Measurements from ENCODE around the gene SRPK3. TPM values are rescaled to one million over a fixed set of nuclear protein-coding genes. Genes with fewer than 3 reads are reported as not detected.
"Not testable (repeated sequence)": the region's sequence is repeated elsewhere in the genome, so short reads cannot be mapped to it uniquely, and the experiment has no call there.

The SRPK3 gene
- total RNA-seq, 1 experiment from 2014 or later = 1.6 TPM

DNA sequence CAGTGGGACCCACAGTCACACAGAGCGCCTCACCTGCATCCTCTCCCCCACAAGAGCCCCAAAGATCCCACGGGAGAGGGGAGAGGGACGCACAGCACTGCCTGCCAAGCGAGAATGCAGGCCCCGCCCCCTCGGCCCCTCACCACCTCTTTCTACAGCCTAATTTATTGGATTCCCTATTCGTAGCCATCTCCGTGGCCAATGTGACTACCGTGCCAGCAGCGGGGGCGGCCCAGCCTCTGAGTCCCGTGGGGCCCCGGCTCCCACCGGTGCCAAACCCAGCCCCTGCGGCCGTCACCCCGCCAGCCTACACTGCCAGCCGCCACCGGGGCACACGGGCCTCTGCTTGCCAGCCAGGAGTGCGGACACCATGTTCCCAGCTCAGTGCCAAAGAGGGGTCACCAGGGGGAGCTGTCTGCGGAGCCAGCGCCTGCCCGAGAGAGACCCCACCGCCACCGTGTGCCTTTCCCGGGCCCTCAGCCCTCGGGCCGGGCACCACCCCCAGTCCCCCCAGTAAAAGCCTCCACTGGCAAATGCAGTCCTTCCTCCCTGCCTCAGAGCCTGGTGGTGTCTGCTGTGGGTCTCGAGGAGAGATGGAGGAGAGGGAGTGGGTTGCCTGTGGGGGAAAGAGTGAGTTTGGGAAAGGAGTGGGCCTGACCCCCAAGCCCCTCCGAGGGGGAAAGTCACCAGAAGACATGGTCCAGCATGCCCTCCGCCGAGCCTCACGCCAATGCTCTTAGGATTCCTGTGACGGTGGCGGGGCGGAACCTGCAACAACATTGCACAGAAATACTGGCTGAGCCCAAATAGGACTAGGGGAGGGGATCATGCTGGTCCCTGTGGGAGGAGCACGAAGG is 36.4 kb upstream of the SRPK3 start:
- DNase-seq (ENCODE audit: low read depth, low spot score) (no peak), ATAC-seq (no peak)
- H3K4me1 ChIP-seq (ENCODE audit: control insufficient read depth, insufficient read depth, low read length) = no peaks in the 10 kb centered on the region
- CTCF ChIA-PET = no interaction called here
- TF ChIP-seq, protein P1, sequence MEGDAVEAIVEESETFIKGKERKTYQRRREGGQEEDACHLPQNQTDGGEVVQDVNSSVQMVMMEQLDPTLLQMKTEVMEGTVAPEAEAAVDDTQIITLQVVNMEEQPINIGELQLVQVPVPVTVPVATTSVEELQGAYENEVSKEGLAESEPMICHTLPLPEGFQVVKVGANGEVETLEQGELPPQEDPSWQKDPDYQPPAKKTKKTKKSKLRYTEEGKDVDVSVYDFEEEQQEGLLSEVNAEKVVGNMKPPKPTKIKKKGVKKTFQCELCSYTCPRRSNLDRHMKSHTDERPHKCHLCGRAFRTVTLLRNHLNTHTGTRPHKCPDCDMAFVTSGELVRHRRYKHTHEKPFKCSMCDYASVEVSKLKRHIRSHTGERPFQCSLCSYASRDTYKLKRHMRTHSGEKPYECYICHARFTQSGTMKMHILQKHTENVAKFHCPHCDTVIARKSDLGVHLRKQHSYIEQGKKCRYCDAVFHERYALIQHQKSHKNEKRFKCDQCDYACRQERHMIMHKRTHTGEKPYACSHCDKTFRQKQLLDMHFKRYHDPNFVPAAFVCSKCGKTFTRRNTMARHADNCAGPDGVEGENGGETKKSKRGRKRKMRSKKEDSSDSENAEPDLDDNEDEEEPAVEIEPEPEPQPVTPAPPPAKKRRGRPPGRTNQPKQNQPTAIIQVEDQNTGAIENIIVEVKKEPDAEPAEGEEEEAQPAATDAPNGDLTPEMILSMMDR (IDR thresholded peaks at IDR 0.05) = no peak; the same call in 1 of the 2 replicates
- TF ChIP-seq, protein P2, sequence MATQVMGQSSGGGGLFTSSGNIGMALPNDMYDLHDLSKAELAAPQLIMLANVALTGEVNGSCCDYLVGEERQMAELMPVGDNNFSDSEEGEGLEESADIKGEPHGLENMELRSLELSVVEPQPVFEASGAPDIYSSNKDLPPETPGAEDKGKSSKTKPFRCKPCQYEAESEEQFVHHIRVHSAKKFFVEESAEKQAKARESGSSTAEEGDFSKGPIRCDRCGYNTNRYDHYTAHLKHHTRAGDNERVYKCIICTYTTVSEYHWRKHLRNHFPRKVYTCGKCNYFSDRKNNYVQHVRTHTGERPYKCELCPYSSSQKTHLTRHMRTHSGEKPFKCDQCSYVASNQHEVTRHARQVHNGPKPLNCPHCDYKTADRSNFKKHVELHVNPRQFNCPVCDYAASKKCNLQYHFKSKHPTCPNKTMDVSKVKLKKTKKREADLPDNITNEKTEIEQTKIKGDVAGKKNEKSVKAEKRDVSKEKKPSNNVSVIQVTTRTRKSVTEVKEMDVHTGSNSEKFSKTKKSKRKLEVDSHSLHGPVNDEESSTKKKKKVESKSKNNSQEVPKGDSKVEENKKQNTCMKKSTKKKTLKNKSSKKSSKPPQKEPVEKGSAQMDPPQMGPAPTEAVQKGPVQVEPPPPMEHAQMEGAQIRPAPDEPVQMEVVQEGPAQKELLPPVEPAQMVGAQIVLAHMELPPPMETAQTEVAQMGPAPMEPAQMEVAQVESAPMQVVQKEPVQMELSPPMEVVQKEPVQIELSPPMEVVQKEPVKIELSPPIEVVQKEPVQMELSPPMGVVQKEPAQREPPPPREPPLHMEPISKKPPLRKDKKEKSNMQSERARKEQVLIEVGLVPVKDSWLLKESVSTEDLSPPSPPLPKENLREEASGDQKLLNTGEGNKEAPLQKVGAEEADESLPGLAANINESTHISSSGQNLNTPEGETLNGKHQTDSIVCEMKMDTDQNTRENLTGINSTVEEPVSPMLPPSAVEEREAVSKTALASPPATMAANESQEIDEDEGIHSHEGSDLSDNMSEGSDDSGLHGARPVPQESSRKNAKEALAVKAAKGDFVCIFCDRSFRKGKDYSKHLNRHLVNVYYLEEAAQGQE (IDR thresholded peaks at IDR 0.05; ENCODE audit: insufficient read depth in 1 of 2, low read depth in 2 of 2, low read length in 1 of 2) = no peak
- TF ChIP-seq SIN3A (IDR thresholded peaks at IDR 0.05; ENCODE audit: borderline replicate concordance, insufficient read depth, low read depth, low read length) = no peak
- no peak for TF ChIP-seq POLR2AphosphoS5 (IDR thresholded peaks at IDR 0.05; ENCODE audit: low read depth, low read length)
- TF ChIP-seq TCF7L2 (IDR thresholded peaks at IDR 0.05; ENCODE audit: low read depth, low read length) = no peak
- H3K27ac ChIP-seq (ENCODE audit: low read length) = no peak overlapping the region
- H3K4me3 ChIP-seq (ENCODE audit: low read depth in 2 of 2, low read length in 2 of 2) = no peak overlapping the region
- intact Hi-C loops (cut with micrococcal nuclease; ENCODE audit: unreplicated experiment) = no loop called here
- in situ Hi-C loops (cut with HindIII; ENCODE audit: low pct_unique_long_range_greater_than_20kb, low sequenced_read_pairs) = no loop called here
- no peaks in the 10 kb centered on the region for H3K36me3 ChIP-seq (ENCODE audit: control insufficient read depth, insufficient read depth, low read length)
- POLR2A ChIA-PET = interaction anchor here (0.6 kb wide), 1 partner anchor 11 kb away, joined by 3 read pairs; no protein-coding TSS in a partner anchor
- no peaks in the 10 kb centered on the region for H3K9me3 ChIP-seq (ENCODE audit: control insufficient read depth, insufficient read depth, low read depth, low read length)
- no peaks in the 10 kb centered on the region for H3K27me3 ChIP-seq (ENCODE audit: control insufficient read depth, insufficient read depth, low read length)
- no TSS peak for BruUV-seq (replicated peaks)

DNA sequence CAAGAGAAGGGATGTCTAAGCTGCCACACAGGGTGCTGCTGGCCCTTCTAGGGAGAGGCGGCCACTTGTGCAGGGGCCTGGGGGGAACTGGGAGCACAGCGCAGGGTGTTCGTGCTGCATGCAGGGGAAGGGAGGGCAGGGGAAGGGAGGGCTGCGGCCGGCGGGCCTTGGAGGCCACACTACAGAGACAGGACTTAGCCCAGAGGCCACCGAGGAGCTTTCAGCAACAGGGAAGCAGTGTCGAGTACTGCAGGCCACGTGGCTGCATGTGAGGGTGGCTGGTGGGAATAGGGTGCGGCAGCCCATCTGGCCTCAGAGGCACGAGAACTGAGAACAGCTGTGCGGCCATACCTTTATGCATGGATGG is 35.8 kb upstream of the SRPK3 start:
- H3K27ac ChIP-seq (ENCODE audit: low read length); intact Hi-C loops (cut with micrococcal nuclease; ENCODE audit: unreplicated experiment); CTCF ChIA-PET; H3K4me3 ChIP-seq (ENCODE audit: low read depth in 2 of 2, low read length in 2 of 2); in situ Hi-C loops (cut with HindIII; ENCODE audit: low pct_unique_long_range_greater_than_20kb, low sequenced_read_pairs); ATAC-seq; H3K27me3 ChIP-seq (ENCODE audit: control insufficient read depth, insufficient read depth, low read length); BruUV-seq (replicated peaks); DNase-seq (ENCODE audit: low read depth, low spot score); H3K36me3 ChIP-seq (ENCODE audit: control insufficient read depth, insufficient read depth, low read length); H3K9me3 ChIP-seq (ENCODE audit: control insufficient read depth, insufficient read depth, low read depth, low read length); H3K4me1 ChIP-seq (ENCODE audit: control insufficient read depth, insufficient read depth, low read length): not testable (repeated sequence)
- POLR2A ChIA-PET = interaction anchor here (0.6 kb wide), 1 partner anchor 16 kb away, joined by 4 read pairs; no protein-coding TSS in a partner anchor

DNA sequence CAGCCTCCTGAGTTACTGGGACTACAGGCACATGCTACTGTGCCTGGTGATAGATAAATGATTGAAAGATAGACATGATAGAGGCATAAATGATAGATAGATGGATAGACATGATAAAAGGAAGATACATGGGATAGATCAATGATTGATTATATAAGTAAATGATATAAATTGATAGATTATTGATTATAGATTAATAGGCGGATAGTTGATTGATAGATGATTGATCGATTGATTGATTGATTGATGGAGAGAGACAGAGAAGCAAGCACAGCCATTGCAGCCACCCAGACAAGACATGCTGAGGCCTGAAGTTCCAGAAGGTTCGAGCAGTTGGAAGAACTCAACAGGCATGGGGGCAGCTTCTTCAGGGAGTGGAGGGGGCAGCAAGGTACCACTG is 34.5 kb upstream of the SRPK3 start:
- Histone ChIP-seq H3K36me3 (ENCODE audit: control insufficient read depth, insufficient read depth, low read length) (no peaks in the 10 kb centered on the region), H3K9me3 (ENCODE audit: control insufficient read depth, insufficient read depth, low read depth, low read length) (no peaks in the 10 kb centered on the region), H3K27ac (ENCODE audit: low read length) (no peak overlapping the region), H3K4me3 (ENCODE audit: low read depth in 2 of 2, low read length in 2 of 2) (no peak overlapping the region), H3K4me1 (ENCODE audit: control insufficient read depth, insufficient read depth, low read length) (no peaks in the 10 kb centered on the region), H3K27me3 (ENCODE audit: control insufficient read depth, insufficient read depth, low read length) (no peaks in the 10 kb centered on the region)
- DNase-seq (ENCODE audit: low read depth, low spot score) = no peak
- in situ Hi-C loops (cut with HindIII; ENCODE audit: low pct_unique_long_range_greater_than_20kb, low sequenced_read_pairs) (no loop called here), intact Hi-C loops (cut with micrococcal nuclease; ENCODE audit: unreplicated experiment) (no loop called here)
- BruUV-seq (replicated peaks) = no TSS peak
- POLR2A ChIA-PET = no interaction called here
- CTCF ChIA-PET = no interaction called here
- no peak for ATAC-seq
- TF ChIP-seq POLR2AphosphoS5 (IDR thresholded peaks at IDR 0.05; ENCODE audit: low read depth, low read length) = 0 out of 2 replicates have a peak, but pooled peaks have one; percentile 10
- TF ChIP-seq, protein P2 (IDR thresholded peaks at IDR 0.05; ENCODE audit: insufficient read depth in 1 of 2, low read depth in 2 of 2, low read length in 1 of 2) = no peak

DNA sequence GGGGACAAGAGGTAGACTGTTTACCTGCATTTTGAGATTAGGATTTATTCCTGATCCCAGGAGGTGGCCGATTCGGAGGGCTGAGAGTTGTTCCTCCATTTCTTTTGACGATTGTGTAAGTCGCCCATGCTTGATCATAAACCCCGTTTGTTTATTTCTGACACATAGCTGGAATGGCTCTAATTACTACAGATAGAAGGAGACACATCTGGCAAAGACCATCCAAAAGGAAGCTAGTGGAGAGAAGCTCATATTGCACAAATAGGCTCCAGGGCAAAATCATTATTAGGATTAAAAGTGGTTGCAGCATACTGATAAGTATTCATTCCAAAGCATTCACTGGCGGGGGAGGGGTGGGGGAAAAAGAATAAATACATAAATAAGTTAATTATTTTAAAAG is 33.9 kb upstream of the SRPK3 start:
- H3K4me1 ChIP-seq (ENCODE audit: control insufficient read depth, insufficient read depth, low read length); H3K27me3 ChIP-seq (ENCODE audit: control insufficient read depth, insufficient read depth, low read length); BruUV-seq (replicated peaks); H3K4me3 ChIP-seq (ENCODE audit: low read depth in 2 of 2, low read length in 2 of 2); intact Hi-C loops (cut with micrococcal nuclease; ENCODE audit: unreplicated experiment); DNase-seq (ENCODE audit: low read depth, low spot score); H3K9me3 ChIP-seq (ENCODE audit: control insufficient read depth, insufficient read depth, low read depth, low read length); in situ Hi-C loops (cut with HindIII; ENCODE audit: low pct_unique_long_range_greater_than_20kb, low sequenced_read_pairs); ATAC-seq; POLR2A ChIA-PET; CTCF ChIA-PET; H3K36me3 ChIP-seq (ENCODE audit: control insufficient read depth, insufficient read depth, low read length); H3K27ac ChIP-seq (ENCODE audit: low read length): not testable (repeated sequence)

All from Panc1 (cell line).